ENCODE data around the gene KLK14.

KLK14 gene

DNA sequence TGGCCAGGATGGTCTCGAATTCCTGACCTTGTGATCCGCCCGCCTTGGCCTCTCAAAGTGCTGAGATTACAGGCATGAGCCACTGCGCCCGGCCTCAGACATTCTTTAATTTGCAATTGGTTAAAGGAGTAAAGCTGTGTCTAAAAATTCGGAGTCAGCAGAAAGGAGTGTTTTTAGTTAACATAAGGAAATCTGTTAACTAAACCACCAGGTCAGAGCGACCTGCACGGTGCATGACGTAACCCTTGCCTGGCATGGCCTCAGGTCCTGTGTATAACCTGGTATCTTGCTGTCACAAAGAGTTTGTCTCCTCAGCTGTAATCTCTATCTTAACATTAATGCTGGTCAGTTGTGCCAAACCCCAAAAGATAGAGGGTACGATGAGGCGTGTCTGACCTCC lies 38.4 kb downstream of the KLK14 start:
- DNase-seq (ENCODE audit: low read depth): no peak

DNA sequence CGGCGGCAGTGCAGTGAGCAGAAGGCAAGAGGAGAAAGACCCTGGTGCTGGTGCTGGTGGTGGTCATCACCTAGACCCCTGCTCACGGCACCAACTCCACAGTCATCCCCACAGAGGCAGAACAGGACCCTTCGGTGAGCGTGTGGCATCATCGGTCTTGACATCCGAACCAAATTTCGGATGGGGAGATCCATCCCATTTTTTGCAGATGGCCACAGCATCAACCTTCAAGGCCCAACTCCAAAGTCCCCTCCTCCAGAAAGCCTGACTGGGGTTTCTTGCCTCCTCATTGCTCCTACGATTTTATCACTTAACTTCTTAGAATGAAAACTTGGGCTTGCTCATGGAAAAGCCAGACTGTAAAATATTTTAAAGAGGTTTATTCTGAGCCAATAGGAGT lies 39.2 kb downstream of the KLK14 start:
- no peak for DNase-seq (ENCODE audit: low read depth)

DNA sequence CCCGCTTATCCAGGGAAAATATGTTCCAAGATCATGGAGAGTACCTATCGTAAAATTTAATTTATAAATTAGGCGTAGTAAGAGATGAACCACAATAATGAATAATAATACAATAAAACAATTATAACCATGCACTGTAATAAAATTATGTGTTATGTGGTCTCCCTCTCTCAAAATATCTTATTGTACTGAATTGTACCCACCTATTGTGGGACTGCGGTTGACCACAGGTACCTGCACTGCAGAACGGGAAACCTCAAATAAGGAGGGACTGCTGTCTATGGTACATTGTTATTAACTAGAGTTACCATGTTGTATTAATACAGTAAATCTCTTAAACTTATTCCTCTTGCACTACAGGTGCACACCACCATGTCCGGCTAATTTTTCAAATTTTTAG lies 42.5 kb downstream of the KLK14 start:
- no peak for DNase-seq (ENCODE audit: low read depth)

DNA sequence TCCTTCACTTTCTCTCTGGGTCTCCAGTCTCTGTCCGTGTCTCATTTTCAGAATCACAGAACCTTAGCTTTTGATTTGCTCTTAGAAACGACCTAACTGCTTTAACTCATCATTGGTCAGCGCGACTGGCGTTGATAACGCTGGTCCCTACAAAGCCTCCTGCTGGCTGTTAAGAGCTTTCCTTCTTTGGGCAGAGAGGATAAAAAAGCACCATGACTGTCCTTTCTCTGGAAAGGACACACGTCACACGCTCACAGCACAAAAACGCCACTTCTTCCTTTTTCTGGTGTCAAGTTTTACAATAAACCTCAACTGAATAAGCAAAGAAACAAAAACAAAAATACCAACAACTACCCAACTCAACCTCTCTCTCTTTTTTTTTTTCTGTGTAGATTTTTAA lies 46.2 kb downstream of the KLK14 start:
- no peak for DNase-seq (ENCODE audit: low read depth)

DNA sequence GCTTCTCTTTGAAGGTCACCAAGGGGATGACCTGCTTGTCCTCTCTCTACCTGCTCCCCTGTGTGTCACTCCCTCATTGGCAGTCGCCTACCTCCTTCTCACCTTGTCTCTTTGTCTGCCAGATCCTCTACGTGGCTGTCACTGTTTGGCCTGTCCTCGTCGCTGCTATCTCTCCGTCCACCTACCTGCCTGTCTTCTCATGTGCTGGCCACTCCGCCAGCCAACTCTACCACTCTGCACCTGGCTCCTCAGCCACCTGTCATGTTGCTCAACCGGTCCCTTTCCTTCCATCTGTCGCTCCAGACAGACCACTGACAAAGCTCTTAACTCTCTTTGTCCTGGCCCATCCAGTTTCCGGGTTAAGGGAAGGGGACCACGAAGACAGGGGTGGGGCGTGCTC lies 48.0 kb downstream of the KLK14 start, which contains the start of gene KLK12:
Gene KLK12 (minus strand): TSS at position 299 of the 400 bp plus-strand sequence. CDS start 381 bp downstream, outside the sequence.
- no peak for DNase-seq (ENCODE audit: low read depth)

DNA sequence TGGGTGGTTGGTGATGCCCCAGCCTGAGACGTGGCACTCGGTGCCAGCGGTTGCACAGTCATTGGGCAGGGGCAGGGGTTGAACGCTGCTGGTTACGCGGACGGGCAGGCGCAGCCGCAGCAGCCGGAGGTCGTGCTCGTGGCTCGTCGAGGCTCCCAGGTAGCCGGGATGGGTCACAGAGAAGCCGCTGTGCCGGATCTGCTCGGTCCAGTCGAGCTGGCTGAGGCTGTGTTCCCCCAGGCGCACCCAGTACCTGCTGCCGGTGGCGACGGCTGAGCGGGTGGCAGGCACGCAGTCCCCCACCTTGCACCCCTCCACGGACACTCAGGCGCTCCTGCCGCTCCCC lies 50.8 kb downstream of the KLK14 start:
- no peak for DNase-seq (ENCODE audit: low read depth)

DNA sequence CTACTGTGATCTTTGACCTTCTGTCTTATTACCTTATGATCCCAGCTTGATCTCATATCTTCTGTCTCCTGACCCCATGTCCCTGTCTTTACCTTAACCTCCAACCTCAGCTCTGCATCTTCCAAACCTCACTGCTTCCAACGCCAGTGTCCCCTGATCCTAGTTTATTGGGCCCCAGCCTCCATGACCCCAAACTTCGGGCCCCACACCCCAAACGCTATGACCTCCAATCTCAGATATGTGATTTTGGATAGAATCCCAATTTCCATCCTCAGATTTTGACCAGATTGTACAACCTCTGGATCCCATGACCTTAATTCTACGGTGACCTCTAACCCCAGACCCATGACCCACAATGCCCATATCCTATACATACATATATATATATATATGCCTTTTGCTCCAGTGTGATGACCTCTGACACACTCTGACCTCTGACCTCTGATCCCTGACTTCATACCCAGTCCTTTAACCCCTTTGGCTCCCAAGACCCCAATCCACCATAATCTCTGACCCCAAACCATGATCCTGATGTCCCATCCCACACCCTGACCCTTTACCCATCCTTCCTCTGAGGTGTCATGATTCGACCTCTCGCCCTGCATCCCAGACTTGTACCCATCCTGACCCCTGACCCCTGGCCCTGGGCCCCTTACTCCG lies 51.3 kb downstream of the KLK14 start:
- DNase-seq (ENCODE audit: low read depth): no peak

DNA sequence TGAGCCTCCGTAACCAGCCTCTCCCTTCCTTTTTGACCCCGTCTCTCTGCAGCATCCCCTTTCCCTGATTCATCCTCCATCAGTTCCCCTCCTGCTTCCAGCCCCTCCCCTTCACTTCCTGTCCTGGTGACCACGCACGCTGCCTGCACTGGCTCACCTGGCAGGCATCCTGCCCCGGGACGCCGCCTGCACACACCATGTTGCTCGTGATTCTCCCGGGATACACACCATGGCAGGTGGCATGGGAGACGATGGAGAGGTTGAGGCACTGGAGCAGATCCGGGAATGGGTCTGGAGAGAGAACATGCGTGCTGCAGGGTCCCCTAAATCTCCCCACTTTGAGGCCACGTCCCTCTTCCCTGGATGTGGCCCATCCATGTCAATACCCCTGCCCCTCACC lies 52.1 kb downstream of the KLK14 start:
- DNase-seq (ENCODE audit: low read depth): no peak

DNA sequence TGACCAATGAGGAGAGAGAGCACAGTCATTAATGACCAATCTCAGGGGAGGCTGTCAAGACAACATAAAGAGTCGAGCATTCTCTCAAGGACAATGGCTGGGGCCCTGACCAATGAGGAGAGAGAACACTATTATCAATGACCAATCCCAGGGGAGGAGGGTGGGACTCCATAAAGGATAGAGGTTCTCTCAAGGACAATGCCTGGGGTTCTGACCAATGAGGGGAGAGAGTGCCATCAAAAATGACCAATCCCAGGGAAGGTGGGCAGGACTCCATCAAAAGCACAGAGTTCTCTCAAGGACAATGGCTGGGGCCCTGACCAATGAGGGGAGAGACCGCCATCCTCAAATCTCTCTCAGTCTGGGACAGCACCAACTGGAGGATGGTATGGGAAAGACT lies 53.0 kb downstream of the KLK14 start:
- no peak for DNase-seq (ENCODE audit: low read depth)

Data from amniotic epithelial cell (primary cell).